Measurements from ENCODE around the gene FRMD4A.
A peak's percentile ranks its signal among the peaks of the same experiment; 100 is the strongest.
"Not testable (repeated sequence)": the region's sequence is repeated elsewhere in the genome, so short reads cannot be mapped to it uniquely, and the experiment has no call there.

FRMD4A gene

GRCh38 chr10:14099885-14100284 is 230.8 kb downstream of the FRMD4A start:
- DNase-seq (ENCODE audit: low read depth): no peak

GRCh38 chr10:14093730-14094484 is 236.8 kb downstream of the FRMD4A start:
- DNase-seq (ENCODE audit: low read depth): no peak

GRCh38 chr10:14092799-14093198 is 237.9 kb downstream of the FRMD4A start:
- no peak for DNase-seq (ENCODE audit: low read depth)

GRCh38 chr10:14089556-14090292 is 241.0 kb downstream of the FRMD4A start:
- no peak for DNase-seq (ENCODE audit: low read depth)

GRCh38 chr10:14087566-14087965 is 243.2 kb downstream of the FRMD4A start:
- DNase-seq (ENCODE audit: low read depth): no peak

GRCh38 chr10:14086596-14086995 is 244.1 kb downstream of the FRMD4A start:
- DNase-seq (ENCODE audit: low read depth): no peak

- no peak for DNase-seq (ENCODE audit: low read depth)
Observed at GRCh38 chr10:14084875-14085274, 245.8 kb downstream of the FRMD4A start.

- no peak for DNase-seq (ENCODE audit: low read depth)
Observed at GRCh38 chr10:14080795-14081194, 249.9 kb downstream of the FRMD4A start.

- DNase-seq (ENCODE audit: low read depth): no peak
Observed at GRCh38 chr10:14077430-14077829, 253.3 kb downstream of the FRMD4A start.

GRCh38 chr10:14074062-14074884 is 256.5 kb downstream of the FRMD4A start:
- peak; percentile 94 for DNase-seq (ENCODE audit: low read depth)

GRCh38 chr10:14072541-14072940 is 258.2 kb downstream of the FRMD4A start:
- DNase-seq (ENCODE audit: low read depth): no peak

GRCh38 chr10:14071956-14072355 is 258.8 kb downstream of the FRMD4A start:
- no peak for DNase-seq (ENCODE audit: low read depth)

GRCh38 chr10:14068601-14069250 is 262.0 kb downstream of the FRMD4A start:
- no peak for DNase-seq (ENCODE audit: low read depth)

- DNase-seq (ENCODE audit: low read depth): not testable (repeated sequence)
Observed at GRCh38 chr10:14067638-14068037, 263.1 kb downstream of the FRMD4A start.

GRCh38 chr10:14066106-14066505 is 264.6 kb downstream of the FRMD4A start:
- no peak for DNase-seq (ENCODE audit: low read depth)

GRCh38 chr10:14063531-14064285 is 267.0 kb downstream of the FRMD4A start:
- DNase-seq (ENCODE audit: low read depth): no peak

- no peak for DNase-seq (ENCODE audit: low read depth)
Observed at GRCh38 chr10:14062528-14063260, 268.0 kb downstream of the FRMD4A start.

- DNase-seq (ENCODE audit: low read depth): no peak
Observed at GRCh38 chr10:14060320-14061070, 270.2 kb downstream of the FRMD4A start.

GRCh38 chr10:14056610-14057332 is 274.0 kb downstream of the FRMD4A start:
- DNase-seq (ENCODE audit: low read depth): peak; percentile 64

Data from HS-5 (cell line).